Mammary epithelial cell (primary cell): Measurements from ENCODE around the gene NID2.
A peak's percentile ranks its signal among the peaks of the same experiment; 100 is the strongest.

Experiments used
- EZH2 ChIP-seq: IDR thresholded peaks from 2 replicates; pipeline ENCODE4 v1.6.1; 2012; ENCODE audit warnings: low read length, inconsistent platforms, borderline replicate concordance
- TF ChIP-seq, protein P1 (sequence below), 2 donors: IDR thresholded peaks in 1 of 2; conservative IDR thresholded peaks in 1 of 2; 2 replicates each; pipeline ENCODE4 v1.5.1; 2011 to 2012; ENCODE audit warnings: inconsistent platforms in 2 of 2, low read length in 2 of 2, mild to moderate bottlenecking in 2 of 2, control low read depth in 1 of 2, low read depth in 1 of 2; ENCODE audit not compliant: insufficient read depth in 1 of 2; ENCODE audit errors: extremely low read depth in 1 of 2

DNA sequence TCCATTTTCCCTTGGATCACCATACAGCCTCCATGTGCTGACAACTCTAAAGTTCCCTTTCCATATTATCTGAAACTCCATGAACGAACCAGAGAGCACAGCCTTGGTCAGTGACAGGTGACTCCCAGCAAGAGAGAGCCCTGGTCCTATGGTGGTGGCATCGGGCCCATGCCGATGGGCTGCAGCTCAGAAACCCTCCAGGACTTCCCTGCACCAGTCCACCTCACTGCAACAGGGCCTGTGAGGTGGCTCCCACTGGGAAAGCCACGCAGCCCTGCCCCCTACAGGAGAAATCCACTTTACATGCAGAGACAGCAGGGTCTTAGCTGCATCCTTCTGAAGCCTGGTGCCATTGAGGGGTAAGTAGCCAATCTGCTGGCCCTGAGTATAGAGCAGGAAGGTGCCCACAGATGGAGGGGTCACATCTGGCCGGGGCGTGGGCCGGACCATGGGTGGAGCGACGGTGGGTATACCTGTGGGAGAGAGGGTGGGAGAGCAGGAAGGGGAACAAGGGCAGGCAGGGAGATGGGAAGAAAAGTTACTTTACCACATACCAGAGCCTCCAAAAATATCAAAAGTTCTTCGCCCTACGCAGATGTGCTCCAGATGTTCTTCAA, 54.8 kb downstream of the NID2 start:
- TF ChIP-seq, protein P1, sequence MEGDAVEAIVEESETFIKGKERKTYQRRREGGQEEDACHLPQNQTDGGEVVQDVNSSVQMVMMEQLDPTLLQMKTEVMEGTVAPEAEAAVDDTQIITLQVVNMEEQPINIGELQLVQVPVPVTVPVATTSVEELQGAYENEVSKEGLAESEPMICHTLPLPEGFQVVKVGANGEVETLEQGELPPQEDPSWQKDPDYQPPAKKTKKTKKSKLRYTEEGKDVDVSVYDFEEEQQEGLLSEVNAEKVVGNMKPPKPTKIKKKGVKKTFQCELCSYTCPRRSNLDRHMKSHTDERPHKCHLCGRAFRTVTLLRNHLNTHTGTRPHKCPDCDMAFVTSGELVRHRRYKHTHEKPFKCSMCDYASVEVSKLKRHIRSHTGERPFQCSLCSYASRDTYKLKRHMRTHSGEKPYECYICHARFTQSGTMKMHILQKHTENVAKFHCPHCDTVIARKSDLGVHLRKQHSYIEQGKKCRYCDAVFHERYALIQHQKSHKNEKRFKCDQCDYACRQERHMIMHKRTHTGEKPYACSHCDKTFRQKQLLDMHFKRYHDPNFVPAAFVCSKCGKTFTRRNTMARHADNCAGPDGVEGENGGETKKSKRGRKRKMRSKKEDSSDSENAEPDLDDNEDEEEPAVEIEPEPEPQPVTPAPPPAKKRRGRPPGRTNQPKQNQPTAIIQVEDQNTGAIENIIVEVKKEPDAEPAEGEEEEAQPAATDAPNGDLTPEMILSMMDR (conservative IDR thresholded peaks at IDR 0.05 in 1 of 2, IDR thresholded peaks at IDR 0.05 in 1 of 2; ENCODE audit: extremely low read depth in 1 of 2, insufficient read depth in 1 of 2, low read depth in 1 of 2, low read length in 2 of 2), result peak in 1 of 2 donors; percentile 17
- TF ChIP-seq EZH2, result no peak
